Activated CD4-positive, alpha-beta T cell treated with anti-CD3 and anti-CD28 coated beads, Interleukin-2, amount 50 U/mL, for 4 hours (primary cell): ENCODE data around the gene ADM2.
"Not testable (repeated sequence)": the region's sequence is repeated elsewhere in the genome, so short reads cannot be mapped to it uniquely, and the experiment has no call there.

Source experiments
- DNase-seq, 2 experiments: peaks; one replicate each; pipeline ENCODE4 v3.0.0-alpha.2; 2020

The ADM2 gene

GRCh38 chr22:50507991-50508884 is 26.9 kb downstream of the ADM2 start, which contains the start of gene NCAPH2:
NCAPH2 (plus strand) TSS chr22:50508224; CDS start chr22:50508338, 114 bp downstream.
- DNase-seq, result peak; percentile 96 to 97

GRCh38 chr22:50508897-50509296 is 27.6 kb downstream of the ADM2 start:
- DNase-seq, result no peak

- no peak for DNase-seq
Measured at GRCh38 chr22:50513175-50513574, 31.8 kb downstream of the ADM2 start.

- no peak for DNase-seq
Measured at GRCh38 chr22:50516068-50516467, 34.7 kb downstream of the ADM2 start.

GRCh38 chr22:50516891-50517290 is 35.5 kb downstream of the ADM2 start:
- DNase-seq, result no peak

- DNase-seq, result no peak
Measured at GRCh38 chr22:50517495-50518260, 36.3 kb downstream of the ADM2 start.

- no peak for DNase-seq
Measured at GRCh38 chr22:50518606-50519005, 37.3 kb downstream of the ADM2 start.

- no peak for DNase-seq
Measured at GRCh38 chr22:50519151-50519550, 37.8 kb downstream of the ADM2 start.

GRCh38 chr22:50520184-50520583 is 38.8 kb downstream of the ADM2 start:
- not testable (repeated sequence) for DNase-seq

GRCh38 chr22:50520826-50521453 is 39.6 kb downstream of the ADM2 start:
- no peak for DNase-seq

GRCh38 chr22:50521710-50522109 is 40.4 kb downstream of the ADM2 start:
- DNase-seq, result no peak

GRCh38 chr22:50522208-50522805 is 41.0 kb downstream of the ADM2 start:
- DNase-seq, result no peak

- no peak for DNase-seq
Measured at GRCh38 chr22:50522806-50523438, 41.6 kb downstream of the ADM2 start.

GRCh38 chr22:50523458-50523805 is 42.1 kb downstream of the ADM2 start:
- DNase-seq, result no peak

- no peak for DNase-seq
Measured at GRCh38 chr22:50523806-50524675, 42.7 kb downstream of the ADM2 start.

GRCh38 chr22:50524676-50525103 is 43.3 kb downstream of the ADM2 start:
- DNase-seq, result no peak

GRCh38 chr22:50525104-50525857 is 43.9 kb downstream of the ADM2 start, which contains the start of gene SCO2:
SCO2 (minus strand) TSS chr22:50525598; CDS start chr22:50524411, 1,187 bp downstream.
- DNase-seq, result peak; percentile 97 to 98

- DNase-seq, result no peak
Measured at GRCh38 chr22:50525858-50526107, 44.4 kb downstream of the ADM2 start.

- DNase-seq, result peak; percentile 80 to 81
Measured at GRCh38 chr22:50526108-50526833, 44.9 kb downstream of the ADM2 start.
